Neural cell (in vitro differentiated cells): ENCODE results near the gene TPCN1.

Source experiments
- EP300 ChIP-seq: fragments of 450-650 bp; conservative IDR thresholded peaks from 2 replicates; pipeline ENCODE4 v1.6.1; 2014; ENCODE audit warnings: antibody characterized with exemption, mild to moderate bottlenecking, moderate library complexity; ENCODE audit not compliant: poor library complexity, severe bottlenecking
- EZH2 ChIP-seq: fragments of 200-600, 300-800 bp; shearing (Covaris generic), sonication (generic); IDR thresholded peaks from 2 replicates; pipeline ENCODE4 v1.6.1; 2014; ENCODE audit warnings: antibody characterized with exemption, low read length, borderline replicate concordance, mild to moderate bottlenecking; ENCODE audit not compliant: insufficient read depth, poor library complexity, severe bottlenecking
- POLR2AphosphoS5 ChIP-seq: IDR thresholded peaks from 2 replicates; pipeline ENCODE4 v1.6.1; 2012
- RAD21 ChIP-seq: fragments of 450-650 bp; conservative IDR thresholded peaks from 2 replicates; pipeline ENCODE4 v1.6.1; 2014; ENCODE audit warnings: antibody characterized with exemption, mild to moderate bottlenecking, moderate library complexity
- SMC3 ChIP-seq: fragments of 450-650 bp; conservative IDR thresholded peaks from 2 replicates; pipeline ENCODE4 v1.6.1; 2014; ENCODE audit warnings: antibody characterized with exemption, mild to moderate bottlenecking, moderate library complexity; ENCODE audit not compliant: poor library complexity
- TAF1 ChIP-seq: IDR thresholded peaks from 2 replicates; pipeline ENCODE4 v1.6.1; 2012; ENCODE audit warnings: low read depth
- TF ChIP-seq, protein P1 (sequence below): fragments of 450-650 bp; IDR thresholded peaks from 2 replicates; pipeline ENCODE4 v1.5.1; 2014; ENCODE audit warnings: antibody characterized with exemption, mild to moderate bottlenecking, moderate library complexity; ENCODE audit not compliant: poor library complexity, severe bottlenecking
- TF ChIP-seq, protein P2 (sequence below): IDR thresholded peaks from 2 replicates; pipeline ENCODE4 v1.6.1; 2012; ENCODE audit warnings: borderline replicate concordance

DNA sequence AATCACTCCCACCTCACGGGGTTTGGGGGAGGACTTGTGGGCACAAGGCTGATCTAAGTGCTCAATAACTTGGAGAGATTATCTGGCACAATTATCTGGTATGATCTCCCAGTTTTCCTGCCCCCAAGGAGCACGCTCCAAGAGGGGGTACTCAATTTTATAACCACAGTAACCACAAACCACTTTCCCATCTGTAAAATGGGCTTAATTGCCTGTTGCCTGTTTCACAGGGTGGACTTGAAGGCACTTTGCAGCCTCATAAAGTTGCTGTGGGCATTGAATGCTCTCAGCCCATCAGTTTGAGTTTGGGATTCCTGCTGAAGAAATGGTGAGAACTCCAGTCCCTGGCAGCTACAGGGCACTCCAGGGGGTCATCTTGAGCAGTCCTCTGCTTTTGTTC lies 109.2 kb downstream of the TPCN1 start:
- TF ChIP-seq, protein P1, sequence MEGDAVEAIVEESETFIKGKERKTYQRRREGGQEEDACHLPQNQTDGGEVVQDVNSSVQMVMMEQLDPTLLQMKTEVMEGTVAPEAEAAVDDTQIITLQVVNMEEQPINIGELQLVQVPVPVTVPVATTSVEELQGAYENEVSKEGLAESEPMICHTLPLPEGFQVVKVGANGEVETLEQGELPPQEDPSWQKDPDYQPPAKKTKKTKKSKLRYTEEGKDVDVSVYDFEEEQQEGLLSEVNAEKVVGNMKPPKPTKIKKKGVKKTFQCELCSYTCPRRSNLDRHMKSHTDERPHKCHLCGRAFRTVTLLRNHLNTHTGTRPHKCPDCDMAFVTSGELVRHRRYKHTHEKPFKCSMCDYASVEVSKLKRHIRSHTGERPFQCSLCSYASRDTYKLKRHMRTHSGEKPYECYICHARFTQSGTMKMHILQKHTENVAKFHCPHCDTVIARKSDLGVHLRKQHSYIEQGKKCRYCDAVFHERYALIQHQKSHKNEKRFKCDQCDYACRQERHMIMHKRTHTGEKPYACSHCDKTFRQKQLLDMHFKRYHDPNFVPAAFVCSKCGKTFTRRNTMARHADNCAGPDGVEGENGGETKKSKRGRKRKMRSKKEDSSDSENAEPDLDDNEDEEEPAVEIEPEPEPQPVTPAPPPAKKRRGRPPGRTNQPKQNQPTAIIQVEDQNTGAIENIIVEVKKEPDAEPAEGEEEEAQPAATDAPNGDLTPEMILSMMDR: no peak
- TF ChIP-seq SMC3 (no peak), POLR2AphosphoS5 (no peak), EP300 (no peak), TAF1 (no peak), EZH2 (no peak), RAD21 (no peak)
- TF ChIP-seq, protein P2, sequence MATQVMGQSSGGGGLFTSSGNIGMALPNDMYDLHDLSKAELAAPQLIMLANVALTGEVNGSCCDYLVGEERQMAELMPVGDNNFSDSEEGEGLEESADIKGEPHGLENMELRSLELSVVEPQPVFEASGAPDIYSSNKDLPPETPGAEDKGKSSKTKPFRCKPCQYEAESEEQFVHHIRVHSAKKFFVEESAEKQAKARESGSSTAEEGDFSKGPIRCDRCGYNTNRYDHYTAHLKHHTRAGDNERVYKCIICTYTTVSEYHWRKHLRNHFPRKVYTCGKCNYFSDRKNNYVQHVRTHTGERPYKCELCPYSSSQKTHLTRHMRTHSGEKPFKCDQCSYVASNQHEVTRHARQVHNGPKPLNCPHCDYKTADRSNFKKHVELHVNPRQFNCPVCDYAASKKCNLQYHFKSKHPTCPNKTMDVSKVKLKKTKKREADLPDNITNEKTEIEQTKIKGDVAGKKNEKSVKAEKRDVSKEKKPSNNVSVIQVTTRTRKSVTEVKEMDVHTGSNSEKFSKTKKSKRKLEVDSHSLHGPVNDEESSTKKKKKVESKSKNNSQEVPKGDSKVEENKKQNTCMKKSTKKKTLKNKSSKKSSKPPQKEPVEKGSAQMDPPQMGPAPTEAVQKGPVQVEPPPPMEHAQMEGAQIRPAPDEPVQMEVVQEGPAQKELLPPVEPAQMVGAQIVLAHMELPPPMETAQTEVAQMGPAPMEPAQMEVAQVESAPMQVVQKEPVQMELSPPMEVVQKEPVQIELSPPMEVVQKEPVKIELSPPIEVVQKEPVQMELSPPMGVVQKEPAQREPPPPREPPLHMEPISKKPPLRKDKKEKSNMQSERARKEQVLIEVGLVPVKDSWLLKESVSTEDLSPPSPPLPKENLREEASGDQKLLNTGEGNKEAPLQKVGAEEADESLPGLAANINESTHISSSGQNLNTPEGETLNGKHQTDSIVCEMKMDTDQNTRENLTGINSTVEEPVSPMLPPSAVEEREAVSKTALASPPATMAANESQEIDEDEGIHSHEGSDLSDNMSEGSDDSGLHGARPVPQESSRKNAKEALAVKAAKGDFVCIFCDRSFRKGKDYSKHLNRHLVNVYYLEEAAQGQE: no peak
